HCT116 (cell line): Measurements from ENCODE around the gene MAP4K4. TPM values are rescaled to one million over a fixed set of nuclear protein-coding genes. Genes with fewer than 3 reads are reported as not detected.

Source experiments
- ATAC-seq: fragments of 200-7000 bp; cut with Tn5 transposase; 2 replicates; pipeline ENCODE4 v1.9.1; 2020; ENCODE audit warnings: mild to moderate bottlenecking, moderate library complexity
- BruUV-seq: library from RNA; stranded (reverse); fragments of 400-500 nt; replicated peaks from 2 replicates; lab custom pipeline; 2021; lab: Mats Ljungman, UMichigan
- CTCF ChIA-PET: fragments of 300-600 bp; sonication (Branson Sonifier 250); formaldehyde crosslinking; loops from one replicate; lab custom pipeline; 2021; ENCODE audit warnings: antibody characterized with exemption; lab: Charles Lee
- POLR2A ChIA-PET: fragments of 300-600, 350-600 bp; sonication (Branson Sonifier 250); formaldehyde crosslinking; loops from one replicate; lab custom pipeline; 2021; ENCODE audit warnings: antibody characterized with exemption; lab: Charles Lee
- RAD21 ChIA-PET, 2 experiments: fragments of 300-600 bp; sonication (Branson Sonifier 250); formaldehyde crosslinking; loops; one replicate each; lab custom pipeline; 2023; ENCODE audit warnings: low total read pairs in 2 of 2; ENCODE audit not compliant: uncharacterized antibody in 2 of 2, unreplicated experiment in 2 of 2, low non-redundant PET in 1 of 2; lab: Charles Lee
- DNase-seq: peaks from one replicate; pipeline ENCODE4 v3.0.0-alpha.2; 2010; ENCODE audit warnings: low read depth, low spot score
- H2AFZ ChIP-seq: fragments of 200-600 bp; shearing (Covaris generic), sonication (generic); 2 replicates; pipeline ENCODE4 v1.6.1; 2017; ENCODE audit warnings: low read depth, mixed run types, mixed read lengths, antibody characterized with exemption, low read length; ENCODE audit not compliant: poor library complexity, severe bottlenecking
- H3K27ac ChIP-seq: 2 replicates; pipeline ENCODE4 v1.5.1; 2012; ENCODE audit warnings: low read depth, low read length
- H3K27me3 ChIP-seq: fragments of 200-600 bp; sonication (generic); 2 replicates; pipeline ENCODE4 v1.6.1; 2016; ENCODE audit warnings: mixed run types, low read length, mixed read lengths; ENCODE audit not compliant: insufficient read depth
- H3K36me3 ChIP-seq, 2 experiments: fragments of 200-500 bp in 1 of 2; fragments of 200-600 bp in 1 of 2; sonication (Bioruptor generic) in 1 of 2; sonication (generic) in 1 of 2; 2 replicates each; pipeline versions ENCODE4 v1.5.1 to v1.6.1; 2014 to 2016; ENCODE audit warnings: low read length in 2 of 2, inconsistent platforms in 1 of 2, mixed read lengths in 1 of 2, mixed run types in 1 of 2; ENCODE audit not compliant: insufficient read depth in 2 of 2, control insufficient read depth in 1 of 2
- H3K4me1 ChIP-seq, 2 experiments: fragments of 200-600 bp in 1 of 2; sonication (generic) in 1 of 2; 2 replicates each; pipeline versions ENCODE4 v1.5.1 to v1.6.1; 2012 to 2017; ENCODE audit warnings: low read length in 2 of 2, inconsistent platforms in 1 of 2, mild to moderate bottlenecking in 1 of 2, mixed read lengths in 1 of 2, mixed run types in 1 of 2, moderate library complexity in 1 of 2; ENCODE audit not compliant: insufficient read depth in 2 of 2, control insufficient read depth in 1 of 2
- H3K4me2 ChIP-seq: fragments of 200-600 bp; sonication (generic); 2 replicates; pipeline ENCODE4 v1.6.1; 2017; ENCODE audit warnings: mixed run types, low read length, mixed read lengths
- H3K4me3 ChIP-seq, 2 experiments: fragments of 200-600 bp in 1 of 2; sonication (generic) in 1 of 2; replicated peaks in 1 of 2; 2 replicates each; pipeline ENCODE4 v1.5.1; 2011 to 2016; ENCODE audit warnings: low read length in 2 of 2, control low read depth in 1 of 2, low read depth in 1 of 2, mild to moderate bottlenecking in 1 of 2, mixed read lengths in 1 of 2, mixed run types in 1 of 2
- H3K79me2 ChIP-seq: fragments of 200-600 bp; sonication (generic); 2 replicates; pipeline ENCODE4 v1.6.1; 2017; ENCODE audit warnings: mild to moderate bottlenecking, mixed run types, low read length, moderate library complexity, mixed read lengths; ENCODE audit not compliant: insufficient read depth
- H3K9ac ChIP-seq: fragments of 200-600 bp; sonication (generic); 2 replicates; pipeline ENCODE4 v1.6.1; 2016; ENCODE audit warnings: low read length, mixed read lengths
- H3K9me2 ChIP-seq: fragments of 200-600 bp; sonication (generic), shearing (Covaris generic); 2 replicates; pipeline ENCODE4 v1.6.1; 2017; ENCODE audit warnings: mixed run types, mild to moderate bottlenecking, moderate library complexity; ENCODE audit not compliant: insufficient read depth
- H3K9me3 ChIP-seq, 2 experiments: fragments of 200-500 bp in 1 of 2; fragments of 200-600 bp in 1 of 2; sonication (Bioruptor generic) in 1 of 2; sonication (generic) in 1 of 2; 2 replicates each; pipeline ENCODE4 v1.6.1; 2014 to 2017; ENCODE audit warnings: low read length in 2 of 2, mixed read lengths in 2 of 2, inconsistent platforms in 1 of 2, low read depth in 1 of 2, mild to moderate bottlenecking in 1 of 2, mixed run types in 1 of 2, moderate library complexity in 1 of 2; ENCODE audit not compliant: control insufficient read depth in 1 of 2, insufficient read depth in 1 of 2
- H4K20me1 ChIP-seq: fragments of 200-600 bp; sonication (generic), shearing (Covaris generic); 2 replicates; pipeline ENCODE4 v1.6.1; 2017; ENCODE audit warnings: mixed run types, mild to moderate bottlenecking, moderate library complexity; ENCODE audit not compliant: insufficient read depth
- CBX3 ChIP-seq: IDR thresholded peaks from 2 replicates; pipeline ENCODE4 v1.6.1; 2012; ENCODE audit warnings: low read depth
- CEBPB ChIP-seq: IDR thresholded peaks from 2 replicates; pipeline ENCODE4 v1.6.1; 2012; ENCODE audit warnings: low read depth
- EGR1 ChIP-seq: IDR thresholded peaks from 2 replicates; pipeline ENCODE4 v1.6.1; 2012; ENCODE audit warnings: low read depth
- ELF1 ChIP-seq: IDR thresholded peaks from 2 replicates; pipeline ENCODE4 v1.6.1; 2012; ENCODE audit warnings: low read depth, borderline replicate concordance
- MAX ChIP-seq: IDR thresholded peaks from 2 replicates; pipeline ENCODE4 v1.6.1; 2012
- POLR2A ChIP-seq: IDR thresholded peaks from 2 replicates; pipeline ENCODE4 v1.7.0; 2011; ENCODE audit warnings: borderline replicate concordance; ENCODE audit not compliant: insufficient read depth, insufficient read length; ENCODE audit errors: extremely low read depth
- POLR2AphosphoS5 ChIP-seq: IDR thresholded peaks from 2 replicates; pipeline ENCODE4 v1.6.1; 2011; ENCODE audit warnings: mild to moderate bottlenecking, low read depth, low read length, moderate library complexity
- RAD21 ChIP-seq: IDR thresholded peaks from 2 replicates; pipeline ENCODE4 v1.6.1; 2012; ENCODE audit warnings: low read depth, mild to moderate bottlenecking
- SRF ChIP-seq: IDR thresholded peaks from 2 replicates; pipeline ENCODE4 v1.6.1; 2012; ENCODE audit warnings: low read depth
- ZBTB33 ChIP-seq: IDR thresholded peaks from 2 replicates; pipeline ENCODE4 v1.6.1; 2011; ENCODE audit warnings: mild to moderate bottlenecking, low read length, moderate library complexity; ENCODE audit not compliant: insufficient replicate concordance; ENCODE audit errors: extremely low read depth
- ZFX ChIP-seq: fragments of 450-650 bp; IDR thresholded peaks from 2 replicates; pipeline ENCODE4 v1.6.1; 2017
- intact Hi-C: fragments of 100-400 bp; cut with micrococcal nuclease; formaldehyde crosslinking; loops from 2 replicates; pipeline ENCODE4 v1.10.0; 2022
- total RNA-seq: library from RNA; stranded (reverse); gene quantifications from one replicate; pipeline ENCODE4 v1.2.1, GENCODE V29; 2021; ENCODE audit not compliant: unreplicated experiment
- TF ChIP-seq, protein P1 (sequence below): IDR thresholded peaks from 2 replicates; pipeline ENCODE4 v1.6.1; 2012
- TF ChIP-seq, protein P2 (sequence below), 3 experiments: fragments of 200-600 bp in 1 of 3; sonication (generic) in 1 of 3; IDR thresholded peaks in 2 of 3; conservative IDR thresholded peaks in 1 of 3; 2 replicates each; pipeline ENCODE4 v1.5.1; 2012 to 2017; ENCODE audit warnings: low read depth in 2 of 3, low read length in 2 of 3, antibody characterized with exemption in 1 of 3, borderline replicate concordance in 1 of 3, control low read depth in 1 of 3, mild to moderate bottlenecking in 1 of 3, mixed read lengths in 1 of 3, mixed run types in 1 of 3, moderate library complexity in 1 of 3; ENCODE audit not compliant: insufficient read depth in 1 of 3

Gene MAP4K4
- total RNA-seq, 1 experiment from 2014 or later: 62.3 TPM

- TF ChIP-seq POLR2AphosphoS5 (no peak), ELF1 (no peak), CEBPB (no peak), ZFX (no peak), SRF (no peak), CBX3 (no peak), ZBTB33 (no peak), MAX (no peak)
- TF ChIP-seq, protein P1, sequence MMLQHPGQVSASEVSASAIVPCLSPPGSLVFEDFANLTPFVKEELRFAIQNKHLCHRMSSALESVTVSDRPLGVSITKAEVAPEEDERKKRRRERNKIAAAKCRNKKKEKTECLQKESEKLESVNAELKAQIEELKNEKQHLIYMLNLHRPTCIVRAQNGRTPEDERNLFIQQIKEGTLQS: no peak
Observed at GRCh38 chr2:101725038-101725437, 27.5 kb downstream of the MAP4K4 start (continued).

DNA sequence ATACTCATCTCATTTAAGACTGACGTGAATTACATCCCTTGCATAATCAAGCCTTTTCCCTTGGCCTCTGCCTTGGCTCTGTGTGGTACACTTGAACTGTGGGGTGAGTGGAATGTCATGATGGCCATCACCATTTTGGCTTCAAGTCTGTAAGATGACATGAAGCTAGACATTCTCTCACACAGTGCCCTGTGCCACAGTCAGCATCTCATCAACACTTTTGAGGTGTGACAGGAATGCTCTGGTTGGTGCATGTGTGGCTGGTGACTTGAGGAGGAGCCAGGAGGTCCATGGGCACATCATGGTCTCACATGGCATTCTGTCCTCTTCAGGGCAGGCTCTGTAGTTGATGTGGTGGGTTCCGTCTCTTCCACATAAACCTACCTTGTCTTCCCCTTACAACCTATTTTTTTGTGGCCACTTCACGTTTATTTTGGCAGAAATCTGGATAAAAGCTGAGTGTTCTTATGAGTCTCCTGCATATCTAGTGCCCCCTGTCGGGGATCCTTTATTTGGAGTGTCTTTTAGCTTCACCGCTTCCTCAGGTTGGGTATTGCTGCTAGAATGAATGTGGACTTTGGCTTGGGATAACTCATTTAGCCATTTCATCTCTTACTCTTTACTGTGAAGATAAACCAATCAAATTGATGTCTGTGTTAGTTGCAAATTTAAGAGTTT is 28.1 kb downstream of the MAP4K4 start:
- Histone ChIP-seq H3K9me3 (no peaks in the 10 kb centered on the region), H3K4me3 (no peak overlapping the region), H3K9ac (no peak overlapping the region), H3K27me3 (no peaks in the 10 kb centered on the region), H3K36me3 (no peaks in the 10 kb centered on the region), H2AFZ (no peak overlapping the region), H4K20me1 (no peaks in the 10 kb centered on the region; the same call in 1 of the 2 replicates), H3K9me2 (no peaks in the 10 kb centered on the region), H3K79me2 (peaks cover 97% of the 10 kb centered on the region), H3K4me1 (peaks cover 2 to 13% of the 10 kb centered on the region in 2 experiments; a peak in 3 of 4 replicates), H3K27ac (no peak overlapping the region), H3K4me2 (no peak overlapping the region)
- ATAC-seq (no peak), DNase-seq (no peak)
- ChIA-PET CTCF (interaction anchor here (0.6 kb wide), 1 partner anchor 29 kb away, joined by 4 read pairs; the partner anchor contains the start of gene MAP4K4), RAD21 (no interaction called here), POLR2A (no interaction called here)
- BruUV-seq: no TSS peak
- intact Hi-C loops: no loop called here
- TF ChIP-seq EGR1: no peak
- TF ChIP-seq POLR2A: no peak
- TF ChIP-seq, protein P2, sequence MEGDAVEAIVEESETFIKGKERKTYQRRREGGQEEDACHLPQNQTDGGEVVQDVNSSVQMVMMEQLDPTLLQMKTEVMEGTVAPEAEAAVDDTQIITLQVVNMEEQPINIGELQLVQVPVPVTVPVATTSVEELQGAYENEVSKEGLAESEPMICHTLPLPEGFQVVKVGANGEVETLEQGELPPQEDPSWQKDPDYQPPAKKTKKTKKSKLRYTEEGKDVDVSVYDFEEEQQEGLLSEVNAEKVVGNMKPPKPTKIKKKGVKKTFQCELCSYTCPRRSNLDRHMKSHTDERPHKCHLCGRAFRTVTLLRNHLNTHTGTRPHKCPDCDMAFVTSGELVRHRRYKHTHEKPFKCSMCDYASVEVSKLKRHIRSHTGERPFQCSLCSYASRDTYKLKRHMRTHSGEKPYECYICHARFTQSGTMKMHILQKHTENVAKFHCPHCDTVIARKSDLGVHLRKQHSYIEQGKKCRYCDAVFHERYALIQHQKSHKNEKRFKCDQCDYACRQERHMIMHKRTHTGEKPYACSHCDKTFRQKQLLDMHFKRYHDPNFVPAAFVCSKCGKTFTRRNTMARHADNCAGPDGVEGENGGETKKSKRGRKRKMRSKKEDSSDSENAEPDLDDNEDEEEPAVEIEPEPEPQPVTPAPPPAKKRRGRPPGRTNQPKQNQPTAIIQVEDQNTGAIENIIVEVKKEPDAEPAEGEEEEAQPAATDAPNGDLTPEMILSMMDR (IDR thresholded peaks at IDR 0.05 in 2 of 3, conservative IDR thresholded peaks at IDR 0.05 in 1 of 3; ENCODE audit: borderline replicate concordance in 1 of 3, insufficient read depth in 1 of 3, low read depth in 2 of 3, low read length in 2 of 3): peak in 2 of 3 experiments; percentile 24 to 26; a peak in 2 of 6 replicates
- TF ChIP-seq RAD21: peak; percentile 20; the same call in 1 of the 2 replicates
